PFSK-1 (cell line): ENCODE measurements around the gene VMP1.

Experiments used
- FOXP2 ChIP-seq: optimal IDR thresholded peaks from 2 replicates; pipeline ENCODE3; 2011; ENCODE audit warnings: borderline replicate concordance, control low read depth, inconsistent platforms; ENCODE audit not compliant: insufficient read depth; ENCODE audit errors: extremely low read length, extremely low read depth
- POLR2AphosphoS5 ChIP-seq: IDR thresholded peaks from 2 replicates; pipeline ENCODE4 v1.6.1; 2012; ENCODE audit warnings: low read depth, mild to moderate bottlenecking, control low read depth, low read length, moderate library complexity
- SIN3A ChIP-seq: IDR thresholded peaks from 2 replicates; pipeline ENCODE4 v1.6.1; 2012; ENCODE audit warnings: mild to moderate bottlenecking, low read length, moderate library complexity, borderline replicate concordance; ENCODE audit not compliant: insufficient read depth
- TAF1 ChIP-seq: IDR thresholded peaks from 2 replicates; pipeline ENCODE4 v1.6.1; 2012; ENCODE audit warnings: low read length, control low read depth, borderline replicate concordance; ENCODE audit not compliant: insufficient read depth
- TF ChIP-seq, protein P1 (sequence below), 2 experiments: IDR thresholded peaks; 2 replicates each; pipeline versions ENCODE4 v1.6.1 to v1.8.0; 2011 to 2012; ENCODE audit warnings: low read depth in 2 of 2, low read length in 2 of 2, control low read depth in 1 of 2, inconsistent platforms in 1 of 2, mild to moderate bottlenecking in 1 of 2, moderate library complexity in 1 of 2; ENCODE audit not compliant: insufficient read depth in 1 of 2

VMP1 gene

DNA sequence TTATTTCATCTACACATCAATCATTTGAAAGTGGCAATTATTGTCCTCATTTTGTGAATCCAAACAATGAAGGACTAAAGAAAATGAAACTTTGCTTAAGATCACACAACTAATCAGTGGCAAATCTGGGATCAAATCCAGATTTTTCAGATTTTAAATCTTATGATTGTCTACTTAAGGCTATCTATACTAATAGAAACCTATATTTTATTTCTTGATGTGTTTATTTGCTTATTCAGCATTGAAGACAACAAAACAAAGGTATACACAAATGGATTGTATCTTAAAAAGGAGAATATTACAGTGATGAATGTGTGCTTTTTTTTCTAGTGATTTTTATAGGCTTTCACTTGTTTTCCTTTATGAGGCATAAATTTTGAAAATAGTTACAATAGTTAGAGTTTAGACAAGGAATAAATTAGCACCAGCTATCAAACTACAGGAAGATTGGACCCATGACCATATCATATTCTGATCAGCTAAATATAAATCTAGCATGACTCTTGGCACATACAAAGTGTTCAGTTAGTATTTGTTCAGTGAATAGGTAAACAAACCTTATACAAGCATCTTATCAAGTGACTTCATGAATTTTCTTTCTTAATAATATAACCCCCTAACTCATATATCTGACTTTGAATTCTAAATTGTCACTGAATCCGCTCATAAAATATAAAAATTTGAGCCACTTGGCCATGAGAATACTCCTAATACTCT is 20.5 kb downstream of the VMP1 start:
- no peak for TF ChIP-seq SIN3A

DNA sequence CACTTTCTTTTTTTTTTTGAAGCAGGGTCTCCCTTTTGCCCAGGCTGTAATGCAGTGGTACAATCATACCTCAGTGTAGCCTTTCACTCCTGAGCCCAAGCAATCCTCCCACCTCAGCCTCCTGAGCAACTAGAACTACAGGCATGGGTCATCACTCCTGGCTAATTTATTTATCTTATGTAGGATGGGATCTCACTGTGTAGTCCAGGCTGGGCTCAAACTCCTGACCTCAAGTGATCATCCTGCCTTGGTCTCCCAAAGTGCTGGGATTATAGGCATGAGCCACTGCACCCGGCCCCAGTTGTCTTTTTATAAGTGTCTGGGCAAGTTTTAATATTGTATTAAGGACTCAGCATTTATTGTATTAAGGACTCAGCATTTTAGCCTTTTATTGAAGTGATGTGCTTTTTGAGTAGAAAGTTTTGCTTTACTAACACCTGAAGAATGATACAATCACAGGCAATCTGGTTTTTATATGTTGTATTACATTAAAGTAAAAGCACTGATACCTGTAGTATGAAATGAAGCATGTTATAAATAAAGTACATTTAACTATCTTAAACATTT is 22.9 kb downstream of the VMP1 start:
- TF ChIP-seq, protein P1, sequence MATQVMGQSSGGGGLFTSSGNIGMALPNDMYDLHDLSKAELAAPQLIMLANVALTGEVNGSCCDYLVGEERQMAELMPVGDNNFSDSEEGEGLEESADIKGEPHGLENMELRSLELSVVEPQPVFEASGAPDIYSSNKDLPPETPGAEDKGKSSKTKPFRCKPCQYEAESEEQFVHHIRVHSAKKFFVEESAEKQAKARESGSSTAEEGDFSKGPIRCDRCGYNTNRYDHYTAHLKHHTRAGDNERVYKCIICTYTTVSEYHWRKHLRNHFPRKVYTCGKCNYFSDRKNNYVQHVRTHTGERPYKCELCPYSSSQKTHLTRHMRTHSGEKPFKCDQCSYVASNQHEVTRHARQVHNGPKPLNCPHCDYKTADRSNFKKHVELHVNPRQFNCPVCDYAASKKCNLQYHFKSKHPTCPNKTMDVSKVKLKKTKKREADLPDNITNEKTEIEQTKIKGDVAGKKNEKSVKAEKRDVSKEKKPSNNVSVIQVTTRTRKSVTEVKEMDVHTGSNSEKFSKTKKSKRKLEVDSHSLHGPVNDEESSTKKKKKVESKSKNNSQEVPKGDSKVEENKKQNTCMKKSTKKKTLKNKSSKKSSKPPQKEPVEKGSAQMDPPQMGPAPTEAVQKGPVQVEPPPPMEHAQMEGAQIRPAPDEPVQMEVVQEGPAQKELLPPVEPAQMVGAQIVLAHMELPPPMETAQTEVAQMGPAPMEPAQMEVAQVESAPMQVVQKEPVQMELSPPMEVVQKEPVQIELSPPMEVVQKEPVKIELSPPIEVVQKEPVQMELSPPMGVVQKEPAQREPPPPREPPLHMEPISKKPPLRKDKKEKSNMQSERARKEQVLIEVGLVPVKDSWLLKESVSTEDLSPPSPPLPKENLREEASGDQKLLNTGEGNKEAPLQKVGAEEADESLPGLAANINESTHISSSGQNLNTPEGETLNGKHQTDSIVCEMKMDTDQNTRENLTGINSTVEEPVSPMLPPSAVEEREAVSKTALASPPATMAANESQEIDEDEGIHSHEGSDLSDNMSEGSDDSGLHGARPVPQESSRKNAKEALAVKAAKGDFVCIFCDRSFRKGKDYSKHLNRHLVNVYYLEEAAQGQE (IDR thresholded peaks at IDR 0.05; ENCODE audit: insufficient read depth in 1 of 2, low read depth in 2 of 2, low read length in 2 of 2) = no peak
- TF ChIP-seq POLR2AphosphoS5 (no peak), TAF1 (no peak), SIN3A (no peak), FOXP2 (no peak)

DNA sequence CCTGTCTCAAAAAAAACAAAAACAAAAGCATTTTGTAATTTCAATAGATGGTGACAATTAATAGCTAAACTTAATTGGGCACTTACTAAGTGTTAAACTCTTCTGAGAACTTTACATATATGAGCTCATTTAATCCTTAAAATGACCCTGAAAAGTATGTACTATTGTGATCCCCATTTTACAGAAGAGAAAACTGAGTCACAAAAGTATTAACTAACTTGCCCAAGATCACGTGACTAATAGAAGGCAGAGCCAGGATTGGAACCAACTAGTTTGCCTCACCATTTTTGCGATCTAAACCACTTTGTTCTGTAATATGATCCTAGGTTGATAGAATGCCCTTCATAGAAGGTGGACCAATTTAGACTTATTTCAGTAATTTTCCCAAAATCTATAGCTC is 26.2 kb downstream of the VMP1 start:
- TF ChIP-seq TAF1 = no peak
- TF ChIP-seq, protein P1 (IDR thresholded peaks at IDR 0.05; ENCODE audit: insufficient read depth in 1 of 2, low read depth in 2 of 2, low read length in 2 of 2) = no peak
- TF ChIP-seq FOXP2 = no peak
- no peak for TF ChIP-seq SIN3A
- no peak for TF ChIP-seq POLR2AphosphoS5

DNA sequence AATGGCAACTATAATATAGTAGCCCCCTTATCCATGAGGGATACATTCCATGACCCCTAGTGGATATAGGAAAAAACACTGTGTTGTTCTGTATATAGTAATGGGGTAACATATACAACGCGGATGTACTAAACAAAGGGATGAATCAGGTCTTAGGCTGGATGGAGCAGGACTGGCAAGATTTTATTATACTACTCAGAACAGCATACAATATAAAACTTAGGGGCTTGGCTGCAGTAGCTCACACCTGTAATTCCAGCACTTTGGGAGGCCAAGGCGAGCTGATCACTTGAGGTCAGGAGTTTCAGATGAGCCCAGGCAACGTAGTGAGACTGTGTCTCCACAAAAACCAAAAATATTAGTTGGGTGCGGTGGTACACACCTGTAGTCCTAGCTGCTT is 26.8 kb downstream of the VMP1 start:
- TF ChIP-seq POLR2AphosphoS5 (no peak), SIN3A (no peak), FOXP2 (no peak), TAF1 (no peak)

DNA sequence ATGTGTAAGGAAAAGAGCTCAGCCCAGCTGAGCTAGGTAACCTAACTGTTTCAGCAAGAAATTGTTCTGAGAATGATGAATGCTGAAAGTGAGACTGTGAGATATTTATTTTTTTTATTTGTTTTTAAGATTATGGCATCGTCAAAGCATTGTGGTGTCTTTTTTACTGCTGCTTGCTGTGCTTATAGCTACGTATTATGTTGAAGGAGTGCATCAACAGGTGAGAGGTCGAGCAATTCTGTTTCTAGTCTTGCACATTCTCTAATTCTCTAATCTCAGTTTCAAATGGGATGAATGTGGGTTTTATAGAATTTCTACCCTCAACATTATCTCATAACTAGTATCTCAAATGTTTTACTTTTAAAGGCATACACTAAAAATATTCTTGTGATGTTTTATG is 29.9 kb downstream of the VMP1 start:
- TF ChIP-seq, protein P1 (IDR thresholded peaks at IDR 0.05; ENCODE audit: insufficient read depth in 1 of 2, low read depth in 2 of 2, low read length in 2 of 2) = no peak
- TF ChIP-seq SIN3A (no peak), TAF1 (no peak), POLR2AphosphoS5 (no peak), FOXP2 (no peak)

DNA sequence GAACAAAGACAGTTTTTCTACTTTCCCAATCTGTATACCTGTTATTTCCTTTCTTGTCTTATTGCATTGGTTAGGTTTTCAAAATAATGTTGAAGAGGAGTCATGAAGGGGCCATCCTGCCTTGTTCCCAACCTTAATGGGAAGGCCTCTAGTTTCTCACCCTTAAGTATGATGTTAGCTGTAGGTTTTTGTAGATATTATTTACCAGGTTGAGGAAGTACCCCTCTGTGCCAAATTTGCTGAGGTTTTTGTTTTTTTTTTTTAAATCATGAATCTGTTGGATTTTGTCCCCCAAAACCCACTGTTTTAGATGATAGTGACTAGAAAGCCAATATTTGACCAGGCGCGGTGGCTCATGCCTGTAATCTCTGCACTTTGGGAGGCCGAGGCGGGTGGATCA is 36.4 kb downstream of the VMP1 start:
- no peak for TF ChIP-seq POLR2AphosphoS5
- no peak for TF ChIP-seq SIN3A

DNA sequence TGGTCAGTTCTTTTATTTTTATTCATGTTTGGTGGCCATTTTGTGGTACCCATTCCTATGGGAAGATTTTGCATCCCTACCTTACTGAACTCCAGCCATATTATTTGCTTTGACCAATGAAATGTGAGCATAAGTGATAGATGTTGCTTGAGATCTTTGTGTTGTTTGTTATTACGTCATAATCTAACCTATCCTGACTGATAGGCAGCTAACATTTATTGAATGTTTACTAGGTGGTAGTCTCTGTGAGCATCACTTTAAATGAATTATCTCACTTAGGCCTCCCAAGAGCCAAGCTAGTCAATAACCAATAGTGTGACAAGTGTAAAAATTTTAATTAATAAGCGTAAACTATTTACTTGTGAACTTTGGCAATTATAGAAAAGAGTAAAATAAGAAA is 37.6 kb downstream of the VMP1 start:
- TF ChIP-seq POLR2AphosphoS5 (no peak), SIN3A (no peak), TAF1 (no peak), FOXP2 (no peak)
- TF ChIP-seq, protein P1 (IDR thresholded peaks at IDR 0.05; ENCODE audit: insufficient read depth in 1 of 2, low read depth in 2 of 2, low read length in 2 of 2) = no peak
